NCI-H1930 (cell line): ENCODE measurements around the gene TMEM38B.
"Not testable (repeated sequence)": the region's sequence is repeated elsewhere in the genome, so short reads cannot be mapped to it uniquely, and the experiment has no call there.

Source experiments
- DNase-seq, 2 experiments: peaks; one replicate each; lab custom pipeline; 2025; lab: John Stamatoyannopoulos, UW

The TMEM38B gene

DNA sequence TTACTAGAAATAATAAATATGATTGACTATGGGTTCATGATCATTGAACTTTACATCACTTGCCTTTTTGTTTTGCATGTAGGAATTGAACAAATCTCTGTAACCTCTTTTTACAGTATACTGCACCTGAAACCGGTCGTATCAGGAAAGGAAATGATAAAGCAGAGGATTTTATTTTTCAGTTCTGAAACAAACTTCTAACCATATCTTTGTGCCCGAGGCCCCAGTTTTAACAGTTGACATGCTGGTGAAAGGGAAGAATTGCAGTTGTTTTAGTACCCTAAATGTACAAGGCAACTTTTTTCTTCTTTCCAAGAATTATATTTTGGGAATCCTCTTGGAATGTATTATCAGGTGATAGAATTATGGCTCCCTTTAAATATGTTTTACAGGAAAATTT, 27.8 kb downstream of the TMEM38B start:
- no peak for DNase-seq

DNA sequence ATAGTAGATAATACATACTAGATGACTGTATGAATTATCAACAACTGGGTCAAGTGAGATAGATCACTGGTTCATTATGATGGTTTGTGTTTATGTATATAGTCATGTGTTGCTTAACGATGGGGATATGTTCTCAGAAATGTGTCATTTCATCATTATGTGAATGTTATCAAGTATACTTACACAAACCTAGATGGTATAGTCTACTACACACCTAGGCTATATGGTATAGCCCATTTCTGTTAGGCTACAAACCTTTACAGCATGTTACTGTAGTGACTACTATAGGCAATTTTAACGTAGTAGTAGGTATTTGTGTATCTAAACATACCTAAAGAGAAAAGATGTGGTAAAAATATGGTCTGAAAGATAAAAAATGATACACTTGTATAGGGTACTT, 31.0 kb downstream of the TMEM38B start:
- DNase-seq = no peak

DNA sequence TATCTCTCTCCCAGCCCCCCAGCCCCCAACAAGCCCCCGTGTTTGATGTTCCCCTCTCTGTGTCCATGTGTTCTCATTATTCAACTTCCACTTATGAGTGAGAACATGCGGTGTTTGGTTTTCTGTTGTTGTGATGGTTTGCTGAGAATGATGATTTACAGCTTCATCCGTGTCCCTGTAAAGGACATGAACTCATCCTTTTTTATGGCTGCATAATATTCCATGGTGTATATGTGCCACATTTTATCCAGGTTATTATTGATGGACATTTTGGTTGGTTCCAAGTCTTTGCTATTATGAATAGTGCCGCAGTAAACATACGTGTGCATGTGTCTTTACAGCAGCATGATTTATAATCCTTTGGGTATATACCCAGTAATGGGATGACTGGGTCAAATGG, 33.9 kb downstream of the TMEM38B start:
- not testable (repeated sequence) for DNase-seq

DNA sequence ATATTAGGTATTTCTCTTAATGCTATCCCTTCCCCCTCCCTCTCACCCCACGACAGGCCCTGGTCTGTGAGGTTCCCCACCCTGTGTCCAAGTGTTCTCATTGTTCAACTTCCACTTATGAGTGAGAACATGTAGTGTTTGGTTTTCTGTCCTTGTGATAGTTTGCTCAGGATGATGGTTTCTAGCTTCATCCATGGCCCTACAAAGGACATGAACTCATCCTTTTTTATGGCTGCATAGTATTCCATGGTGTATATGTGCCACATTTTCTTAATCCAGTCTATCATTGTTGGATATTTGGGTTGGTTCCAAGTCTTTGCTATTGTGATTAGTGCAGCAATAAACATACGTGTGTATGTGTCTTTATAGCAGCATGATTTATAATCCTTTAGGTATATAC, 37.1 kb downstream of the TMEM38B start:
- DNase-seq = not testable (repeated sequence)

DNA sequence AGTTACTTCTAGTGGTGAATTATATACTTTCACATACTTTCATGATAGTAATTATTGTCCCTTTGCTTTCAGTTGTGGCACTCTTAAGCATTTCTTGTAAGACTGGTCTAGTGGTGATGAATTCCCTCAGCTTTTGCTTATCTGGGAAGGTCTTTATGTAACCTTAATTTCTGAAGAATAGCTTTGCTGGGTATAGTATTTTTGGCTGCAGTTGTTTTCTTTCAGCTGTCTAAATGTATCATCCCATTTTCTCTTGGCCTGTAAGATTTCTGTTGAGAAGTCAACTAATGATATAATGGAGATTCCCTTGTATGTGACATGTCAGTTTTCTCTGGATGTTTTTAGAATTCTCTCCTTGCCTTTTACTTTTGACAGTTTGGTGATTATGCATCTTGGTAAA, 41.0 kb downstream of the TMEM38B start:
- DNase-seq = no peak

DNA sequence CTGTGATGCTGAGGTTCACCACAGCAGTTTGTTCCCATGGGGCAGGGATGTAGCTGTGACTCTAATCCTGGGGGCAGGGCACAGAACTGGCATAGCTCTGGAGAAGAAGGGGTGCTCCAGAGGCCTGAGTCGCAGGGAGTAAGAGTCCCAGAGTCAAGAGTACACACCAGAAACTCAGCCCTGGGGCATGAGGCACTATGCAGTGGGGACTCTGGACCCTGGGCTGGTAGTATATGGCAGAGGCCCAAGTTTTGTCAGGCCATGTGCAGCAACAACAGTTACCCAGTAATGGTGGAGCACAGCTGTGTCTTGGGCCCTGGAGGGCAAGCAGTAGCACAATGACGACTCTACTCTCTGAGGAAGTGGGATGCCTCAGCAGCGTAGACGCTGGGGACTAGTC, 42.9 kb downstream of the TMEM38B start:
- DNase-seq = no peak

DNA sequence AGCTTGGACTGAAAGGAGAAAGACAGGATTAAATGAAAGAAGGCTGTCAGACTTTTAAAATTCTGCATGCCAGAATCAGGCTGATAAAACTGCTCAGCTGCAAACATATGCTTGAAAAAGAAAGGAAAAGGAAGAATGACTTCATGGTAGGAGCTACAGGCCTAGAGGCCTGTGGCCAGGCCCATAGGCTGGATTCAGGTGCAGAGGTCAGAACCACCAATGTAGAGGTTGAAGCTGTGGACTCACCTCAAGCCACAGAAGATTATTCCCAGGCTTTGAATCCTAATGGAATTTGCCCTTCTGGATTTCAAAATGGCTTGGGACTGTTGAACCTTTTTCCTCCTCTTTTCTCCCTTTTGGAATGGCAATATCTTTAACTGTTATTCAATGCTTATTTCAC, 47.7 kb downstream of the TMEM38B start:
- no peak for DNase-seq

DNA sequence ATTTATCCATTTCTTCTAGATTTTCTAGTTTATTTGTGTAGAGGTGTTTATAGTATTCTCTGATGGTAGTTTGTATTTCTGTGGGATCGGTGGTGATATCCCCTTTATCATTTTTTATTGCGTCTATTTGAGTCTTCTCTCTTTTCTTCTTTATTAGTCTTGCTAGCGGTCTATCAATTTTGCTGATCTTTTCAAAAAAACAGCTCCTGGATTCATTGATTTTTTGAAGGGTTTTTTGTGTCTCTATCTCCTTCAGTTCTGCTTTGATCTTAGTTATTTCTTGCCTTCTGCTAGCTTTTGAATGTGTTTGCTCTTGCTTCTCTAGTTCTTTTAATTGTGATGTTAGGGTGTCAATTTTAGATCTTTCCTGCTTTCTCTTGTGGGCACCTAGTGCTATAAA, 53.0 kb downstream of the TMEM38B start:
- DNase-seq = not testable (repeated sequence)

DNA sequence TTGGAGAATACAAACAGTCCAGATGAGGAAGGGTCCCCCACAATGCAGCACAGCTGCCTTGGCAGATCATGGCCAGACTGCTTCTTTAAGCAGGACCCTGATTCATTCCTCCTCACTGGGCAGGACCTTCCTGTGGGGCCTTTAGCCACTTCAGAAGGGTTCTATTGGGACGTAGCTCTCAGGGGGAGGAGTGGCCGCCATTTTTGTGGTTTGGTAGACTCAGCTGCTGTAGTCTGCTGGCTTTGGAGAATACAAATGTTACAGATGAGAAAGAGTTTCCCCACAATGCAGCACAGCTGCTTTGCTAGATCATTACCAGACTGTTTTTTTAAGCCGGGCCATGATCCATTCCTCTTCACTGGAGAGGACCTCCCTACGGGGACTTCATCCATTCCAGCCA, 57.4 kb downstream of the TMEM38B start:
- no peak for DNase-seq

DNA sequence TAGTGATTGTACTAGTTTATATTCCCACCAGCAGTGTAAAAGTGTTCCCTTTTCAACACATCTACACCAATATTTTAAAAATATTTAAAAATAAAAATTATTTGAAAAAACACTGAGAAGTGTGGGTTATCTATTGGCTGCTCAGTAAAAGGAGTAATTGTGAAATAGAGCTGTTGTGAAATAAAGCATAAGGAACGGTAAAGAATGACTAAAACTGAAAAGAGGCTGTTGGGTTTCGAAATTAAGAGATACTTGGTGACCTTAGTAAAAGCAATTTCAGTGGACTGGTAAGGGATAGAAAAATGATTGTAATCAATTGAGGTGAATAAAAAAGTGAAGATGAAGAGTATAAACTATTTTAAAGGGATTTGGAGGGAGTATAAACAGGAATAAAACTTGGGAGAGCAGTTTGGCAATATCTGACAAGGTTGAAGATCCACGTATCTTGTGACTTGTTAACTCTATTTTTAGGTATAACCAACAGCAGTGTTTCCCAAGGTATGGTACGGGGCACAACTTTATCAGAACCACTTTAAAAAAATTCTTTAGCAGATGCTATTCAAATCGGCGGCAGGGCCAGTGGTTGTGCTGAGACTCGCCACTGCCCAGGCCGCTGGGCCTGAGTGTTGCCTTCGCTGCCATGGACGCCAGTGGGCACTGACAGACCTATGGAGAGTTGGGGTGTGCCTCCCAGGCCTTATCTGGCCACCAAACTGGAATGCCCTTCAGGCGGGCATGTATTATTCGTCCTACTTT, 63.3 kb downstream of the TMEM38B start:
- DNase-seq = no peak

DNA sequence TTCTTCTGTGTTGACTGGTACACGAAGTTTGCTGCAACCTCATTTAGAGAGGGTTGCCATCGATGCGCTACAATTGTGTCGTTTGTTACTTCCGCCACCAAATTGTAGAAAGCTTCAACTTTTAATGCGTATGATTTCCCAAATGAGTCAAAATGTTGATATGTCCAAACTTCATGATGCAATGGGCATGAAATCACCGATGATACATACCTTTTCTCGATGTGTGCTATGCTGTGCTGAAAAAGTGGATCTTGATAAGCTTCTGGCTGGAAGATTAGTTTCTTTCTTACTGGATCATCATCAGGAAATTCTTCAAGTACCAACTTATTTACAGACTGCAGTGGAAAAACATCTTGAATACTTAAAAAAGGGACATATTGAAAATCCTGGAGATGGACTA, 65.7 kb downstream of the TMEM38B start:
- no peak for DNase-seq

DNA sequence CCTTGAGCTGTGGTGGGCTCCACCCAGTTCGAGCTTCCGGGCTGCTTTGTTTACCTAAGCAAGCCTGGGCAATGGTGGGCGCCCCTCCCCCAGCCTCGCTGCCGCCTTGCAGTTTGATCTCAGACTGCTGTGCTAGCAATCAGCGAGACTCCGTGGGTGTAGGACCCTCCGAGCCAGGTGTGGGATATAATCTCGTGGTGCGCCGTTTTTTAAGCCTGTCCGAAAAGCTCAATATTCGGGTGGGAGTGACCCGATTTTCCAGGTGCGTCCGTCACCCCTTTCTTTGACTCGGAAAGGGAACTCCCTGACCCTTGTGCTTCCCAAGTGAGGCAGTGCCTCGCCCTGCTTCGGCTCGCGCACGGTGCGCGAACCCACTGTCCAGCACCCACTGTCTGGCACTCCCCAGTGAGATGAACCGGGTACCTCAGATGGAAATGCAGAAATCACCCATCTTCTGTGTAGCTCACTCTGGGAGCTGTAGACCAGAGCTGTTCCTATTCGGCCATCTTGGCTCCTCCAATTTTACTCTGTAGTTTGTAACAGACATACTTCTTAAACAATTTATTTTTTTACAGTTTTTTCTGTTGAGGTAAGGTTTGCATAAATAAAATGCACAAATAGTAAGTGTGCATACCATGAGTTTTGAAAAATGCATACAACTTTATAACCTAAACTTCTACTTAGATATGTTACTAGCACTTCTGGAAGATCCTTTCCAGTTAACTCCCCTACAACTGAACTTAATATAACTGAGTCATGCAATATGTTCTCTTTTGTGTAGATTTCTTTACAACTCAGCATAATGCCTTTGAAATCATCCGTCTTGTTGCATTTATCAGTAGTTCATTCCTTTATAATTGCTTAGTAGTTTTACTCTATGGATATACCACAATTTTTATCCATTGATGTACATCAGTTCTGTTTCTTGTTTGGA, 88.5 kb downstream of the TMEM38B start:
- DNase-seq = not testable (repeated sequence)

DNA sequence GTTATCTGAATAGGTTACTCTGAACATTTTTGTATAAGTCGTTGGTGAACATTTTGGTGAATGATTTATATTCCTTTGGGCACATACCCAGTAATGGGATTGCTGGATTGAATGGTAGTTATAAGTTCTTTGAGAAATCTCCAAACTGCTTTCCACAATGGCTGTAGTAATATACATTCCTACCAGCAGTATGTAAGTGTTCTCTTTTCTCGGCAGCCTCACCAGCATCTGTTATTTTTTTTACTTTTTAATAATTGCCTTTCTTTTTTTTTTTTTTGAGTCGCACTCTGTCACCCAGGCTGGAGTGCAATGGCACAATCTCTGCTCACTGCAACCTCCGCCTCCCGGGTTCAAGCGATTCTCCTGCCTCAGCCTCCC, 89.1 kb downstream of the TMEM38B start:
- DNase-seq = not testable (repeated sequence)

DNA sequence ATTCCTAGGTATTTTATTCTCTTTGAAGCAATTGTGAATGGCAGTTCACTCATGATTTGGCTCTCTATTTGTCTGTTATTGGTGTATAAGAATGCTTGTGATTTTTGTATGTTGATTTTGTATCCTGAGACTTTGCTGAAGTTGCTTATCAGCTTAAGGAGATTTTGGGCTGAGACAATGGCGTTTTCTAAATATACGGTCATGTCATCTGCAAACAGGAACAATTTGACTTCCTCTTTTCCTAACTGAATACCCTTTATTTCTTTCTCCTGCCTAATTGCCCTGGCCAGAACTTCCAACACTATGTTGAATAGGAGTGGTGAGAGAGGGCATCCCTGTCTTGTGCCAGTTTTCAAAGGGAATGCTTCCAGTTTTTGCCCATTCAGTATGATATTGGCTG, 92.5 kb downstream of the TMEM38B start:
- not testable (repeated sequence) for DNase-seq

DNA sequence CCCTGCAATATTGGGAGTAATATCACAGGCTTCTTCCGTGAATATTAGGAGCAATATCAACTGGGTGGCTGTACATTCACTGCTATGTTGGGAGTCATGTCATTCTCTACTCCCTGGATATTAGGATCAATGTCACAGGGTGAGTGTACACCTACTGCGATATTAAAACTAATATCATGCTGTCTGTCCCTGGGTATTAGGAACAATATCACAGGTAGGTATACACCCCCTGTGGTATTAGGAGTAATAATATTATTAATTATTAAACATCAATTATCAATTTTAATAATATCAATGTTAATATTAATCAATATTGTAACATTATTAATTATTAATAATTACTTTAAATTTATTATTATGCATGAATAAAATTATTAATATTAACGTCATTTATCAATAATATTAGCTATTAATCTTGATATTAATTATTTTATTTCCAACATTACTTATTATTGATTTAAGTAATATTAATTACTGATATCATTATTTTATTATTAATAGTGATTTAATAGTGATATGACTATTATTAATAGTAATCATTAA, 121.9 kb downstream of the TMEM38B start:
- no peak for DNase-seq

DNA sequence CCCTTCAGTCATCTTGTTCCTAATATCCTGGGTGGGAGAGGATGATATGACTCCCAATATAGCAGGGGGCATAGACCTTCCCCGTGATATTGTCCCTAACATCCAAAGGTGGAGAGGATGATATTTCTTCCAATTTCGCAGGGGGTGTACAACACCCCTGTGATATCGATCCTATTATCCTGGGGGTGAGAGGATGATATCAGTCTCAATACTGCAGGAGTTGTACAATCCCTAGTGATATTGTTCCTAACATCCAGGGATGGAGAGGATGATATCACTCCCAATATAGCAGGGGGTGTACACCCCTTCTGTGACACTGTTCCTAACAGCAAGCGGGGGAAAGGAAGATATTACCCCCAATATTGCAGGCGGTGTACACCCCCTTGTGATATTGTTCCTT, 122.6 kb downstream of the TMEM38B start:
- DNase-seq = no peak

DNA sequence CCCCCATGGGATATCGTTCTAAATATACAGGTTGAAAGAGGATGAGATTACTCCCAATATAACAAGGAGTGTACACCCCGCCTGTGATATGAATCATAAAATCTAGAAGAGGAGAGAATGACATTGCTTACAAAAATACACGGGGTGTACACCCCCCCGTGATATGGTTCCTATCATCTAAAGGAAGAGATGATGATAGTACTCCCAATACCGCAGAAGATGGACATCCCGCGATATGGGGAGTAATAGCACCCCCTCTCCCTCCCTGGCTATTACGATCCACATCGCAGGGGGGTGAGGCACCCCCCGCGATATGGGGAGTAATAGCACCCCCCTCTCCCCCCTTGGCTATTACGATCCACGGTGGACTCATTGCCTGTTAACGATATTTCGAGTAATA, 124.6 kb downstream of the TMEM38B start:
- DNase-seq = no peak

DNA sequence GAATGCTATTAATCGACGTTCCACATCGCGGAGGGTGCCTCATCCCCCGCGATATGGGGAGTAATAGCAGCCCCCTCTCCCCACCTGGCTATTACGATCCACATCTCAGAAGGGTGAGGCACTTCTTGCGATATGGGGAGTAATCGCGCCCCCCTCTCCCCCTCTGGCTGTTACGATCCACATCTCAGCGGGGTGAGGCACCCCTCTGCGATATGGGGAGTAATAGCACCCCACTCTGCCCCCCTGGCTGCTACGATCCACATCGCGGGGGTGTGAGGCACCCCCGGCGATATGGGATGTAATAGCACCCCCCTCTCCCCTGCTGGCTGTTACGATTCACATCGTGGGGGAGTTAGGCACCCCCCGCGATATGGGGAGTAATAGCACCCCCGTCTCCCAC, 128.5 kb downstream of the TMEM38B start:
- no peak for DNase-seq
